ENCODE measurements around the gene RAMACL.

RAMACL gene

DNA sequence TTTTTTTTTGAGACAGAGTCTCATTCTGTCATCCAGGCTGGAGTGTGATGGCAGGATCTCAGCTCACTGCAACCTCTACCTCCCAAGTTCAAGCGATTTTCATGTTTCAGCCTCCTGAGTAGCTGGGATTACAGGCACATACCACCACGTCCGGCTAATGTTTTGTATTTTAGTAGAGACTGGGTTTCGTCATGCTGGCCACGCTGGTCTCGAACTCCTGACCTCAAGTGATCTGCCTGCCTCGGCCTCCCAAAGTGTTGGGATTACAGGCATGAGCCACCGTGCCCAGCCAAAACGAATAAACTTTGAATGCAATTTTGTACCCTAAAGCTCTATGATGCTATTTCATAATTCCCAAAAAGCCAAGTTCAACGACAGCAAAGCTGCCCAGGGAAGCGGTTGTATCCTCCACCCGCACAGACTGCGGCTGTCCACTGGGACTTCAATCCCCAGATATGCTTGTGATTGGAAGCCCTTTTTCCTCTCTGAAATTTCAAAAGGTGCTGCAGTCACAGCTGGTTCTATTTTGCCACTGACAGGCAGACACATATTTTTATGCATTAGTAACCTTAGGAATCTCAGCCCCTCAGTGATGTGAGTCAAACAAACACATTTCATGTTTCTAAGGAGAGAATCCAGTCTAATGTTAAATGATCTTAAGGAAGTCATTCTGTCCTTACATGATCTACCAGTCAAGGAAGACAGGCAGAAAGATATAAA, 8.7 kb upstream of the RAMACL start:
- no peaks in the 10 kb centered on the region for H3K36me3 ChIP-seq (ENCODE audit: insufficient read depth, insufficient read length, low read length)
- H3K4me3 ChIP-seq (ENCODE audit: insufficient read length, low read depth): no peak overlapping the region
- H3K9me3 ChIP-seq (ENCODE audit: insufficient read depth, low read length): no peaks in the 10 kb centered on the region
- no peaks in the 10 kb centered on the region for H3K4me1 ChIP-seq (ENCODE audit: insufficient read depth, insufficient read length)
- no peak overlapping the region for H3K9ac ChIP-seq (ENCODE audit: insufficient read length, low read depth)
- DNase-seq (ENCODE audit: low read depth, low spot score): no peak
- no peaks in the 10 kb centered on the region for H3K27me3 ChIP-seq (ENCODE audit: insufficient read depth, insufficient read length)
- no peak for TF ChIP-seq ZNF274 (IDR thresholded peaks at IDR 0.05; ENCODE audit: low read depth, low read length)
- TF ChIP-seq YY1 (IDR thresholded peaks at IDR 0.05; ENCODE audit: insufficient read depth, insufficient read length): no peak
- TF ChIP-seq SUZ12 (IDR thresholded peaks at IDR 0.05; ENCODE audit: extremely low read depth, insufficient read depth, insufficient read length): no peak

DNA sequence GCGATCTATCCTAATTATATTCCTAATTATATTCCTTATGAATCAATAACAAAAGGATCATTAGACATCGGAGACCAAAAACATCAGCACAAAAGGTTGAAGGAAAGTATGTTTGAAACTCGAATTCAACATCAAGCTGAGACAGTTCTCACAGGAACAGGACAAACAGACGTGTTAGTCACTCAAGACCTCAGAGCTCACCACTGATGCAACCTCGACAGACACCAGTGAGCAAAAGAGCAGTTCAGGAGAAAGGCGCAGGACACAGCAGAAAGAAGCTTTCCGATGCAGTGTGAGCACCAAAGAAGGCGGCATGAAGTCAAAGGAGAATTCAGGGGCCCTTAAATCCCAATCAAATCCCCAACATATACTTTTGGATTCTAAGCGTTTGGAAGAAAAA, 6.3 kb upstream of the RAMACL start:
- no peak overlapping the region for H3K4me3 ChIP-seq (ENCODE audit: insufficient read length, low read depth)
- no peak overlapping the region for H3K9ac ChIP-seq (ENCODE audit: insufficient read length, low read depth)
- H3K9me3 ChIP-seq (ENCODE audit: insufficient read depth, low read length): no peaks in the 10 kb centered on the region
- H3K36me3 ChIP-seq (ENCODE audit: insufficient read depth, insufficient read length, low read length): no peaks in the 10 kb centered on the region
- no peaks in the 10 kb centered on the region for H3K27me3 ChIP-seq (ENCODE audit: insufficient read depth, insufficient read length)
- DNase-seq (ENCODE audit: low read depth, low spot score): no peak
- TF ChIP-seq YY1 (IDR thresholded peaks at IDR 0.05; ENCODE audit: insufficient read depth, insufficient read length) (no peak), SUZ12 (IDR thresholded peaks at IDR 0.05; ENCODE audit: extremely low read depth, insufficient read depth, insufficient read length) (no peak), ZNF274 (IDR thresholded peaks at IDR 0.05; ENCODE audit: low read depth, low read length) (no peak)
- H3K4me1 ChIP-seq (ENCODE audit: insufficient read depth, insufficient read length): no peaks in the 10 kb centered on the region

DNA sequence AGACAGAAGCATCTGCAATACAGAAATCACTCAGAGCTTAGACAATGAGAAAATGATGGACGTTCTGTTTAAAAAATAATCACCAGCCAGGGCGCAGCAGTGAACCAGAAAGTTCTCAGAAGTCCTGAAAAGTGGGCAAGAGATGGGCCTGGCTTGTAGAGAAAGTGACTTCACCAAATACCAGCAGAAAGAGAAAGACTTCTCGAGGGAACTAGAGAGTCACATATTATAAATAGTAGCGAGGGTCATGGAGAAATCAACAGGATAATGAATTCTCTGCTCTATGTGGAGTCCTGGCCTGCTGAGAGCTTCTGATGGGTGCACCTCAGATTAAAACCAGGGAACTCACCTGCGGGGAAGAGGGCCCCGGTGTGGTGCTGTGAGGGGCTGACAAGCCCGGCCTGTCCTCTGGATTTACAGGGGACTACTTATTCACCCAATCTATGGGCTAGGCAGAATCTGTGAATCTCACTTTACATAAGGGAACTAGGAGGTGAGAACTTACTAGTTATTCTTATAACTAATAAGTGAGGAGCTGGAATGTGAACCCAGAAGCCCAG, 5.6 kb upstream of the RAMACL start:
- no peaks in the 10 kb centered on the region for H3K27me3 ChIP-seq (ENCODE audit: insufficient read depth, insufficient read length)
- H3K9me3 ChIP-seq (ENCODE audit: insufficient read depth, low read length): no peaks in the 10 kb centered on the region
- H3K4me1 ChIP-seq (ENCODE audit: insufficient read depth, insufficient read length): no peaks in the 10 kb centered on the region
- DNase-seq (ENCODE audit: low read depth, low spot score): no peak
- H3K4me3 ChIP-seq (ENCODE audit: insufficient read length, low read depth): no peak overlapping the region
- no peaks in the 10 kb centered on the region for H3K36me3 ChIP-seq (ENCODE audit: insufficient read depth, insufficient read length, low read length)
- H3K9ac ChIP-seq (ENCODE audit: insufficient read length, low read depth): no peak overlapping the region
- TF ChIP-seq YY1 (IDR thresholded peaks at IDR 0.05; ENCODE audit: insufficient read depth, insufficient read length) (no peak), ZNF274 (IDR thresholded peaks at IDR 0.05; ENCODE audit: low read depth, low read length) (no peak), SUZ12 (IDR thresholded peaks at IDR 0.05; ENCODE audit: extremely low read depth, insufficient read depth, insufficient read length) (no peak)

DNA sequence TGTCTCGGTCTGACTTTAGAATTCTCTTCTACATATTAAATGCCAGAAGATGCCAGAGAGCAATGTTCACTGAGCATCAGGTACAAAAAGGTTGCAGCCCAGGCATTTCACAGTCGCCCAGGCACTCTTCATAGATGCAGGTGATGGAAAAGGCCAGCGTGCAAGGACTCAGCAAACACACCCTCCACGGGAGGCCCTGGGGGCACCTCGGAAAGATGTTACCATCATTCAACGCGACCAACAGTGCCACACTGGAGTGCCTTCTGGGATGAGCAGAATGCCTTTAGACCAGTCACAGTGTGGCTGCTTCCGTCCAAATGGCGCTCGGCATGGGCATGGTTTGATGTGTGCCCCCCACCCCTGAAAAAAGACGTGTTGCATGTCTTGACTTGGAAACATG, 4.5 kb upstream of the RAMACL start:
- no peaks in the 10 kb centered on the region for H3K36me3 ChIP-seq (ENCODE audit: insufficient read depth, insufficient read length, low read length)
- no peak overlapping the region for H3K9ac ChIP-seq (ENCODE audit: insufficient read length, low read depth)
- H3K27me3 ChIP-seq (ENCODE audit: insufficient read depth, insufficient read length): no peaks in the 10 kb centered on the region
- TF ChIP-seq ZNF274 (IDR thresholded peaks at IDR 0.05; ENCODE audit: low read depth, low read length) (no peak), YY1 (IDR thresholded peaks at IDR 0.05; ENCODE audit: insufficient read depth, insufficient read length) (no peak), SUZ12 (IDR thresholded peaks at IDR 0.05; ENCODE audit: extremely low read depth, insufficient read depth, insufficient read length) (no peak)
- no peak for DNase-seq (ENCODE audit: low read depth, low spot score)
- no peaks in the 10 kb centered on the region for H3K9me3 ChIP-seq (ENCODE audit: insufficient read depth, low read length)
- no peak overlapping the region for H3K4me3 ChIP-seq (ENCODE audit: insufficient read length, low read depth)
- H3K4me1 ChIP-seq (ENCODE audit: insufficient read depth, insufficient read length): no peaks in the 10 kb centered on the region

DNA sequence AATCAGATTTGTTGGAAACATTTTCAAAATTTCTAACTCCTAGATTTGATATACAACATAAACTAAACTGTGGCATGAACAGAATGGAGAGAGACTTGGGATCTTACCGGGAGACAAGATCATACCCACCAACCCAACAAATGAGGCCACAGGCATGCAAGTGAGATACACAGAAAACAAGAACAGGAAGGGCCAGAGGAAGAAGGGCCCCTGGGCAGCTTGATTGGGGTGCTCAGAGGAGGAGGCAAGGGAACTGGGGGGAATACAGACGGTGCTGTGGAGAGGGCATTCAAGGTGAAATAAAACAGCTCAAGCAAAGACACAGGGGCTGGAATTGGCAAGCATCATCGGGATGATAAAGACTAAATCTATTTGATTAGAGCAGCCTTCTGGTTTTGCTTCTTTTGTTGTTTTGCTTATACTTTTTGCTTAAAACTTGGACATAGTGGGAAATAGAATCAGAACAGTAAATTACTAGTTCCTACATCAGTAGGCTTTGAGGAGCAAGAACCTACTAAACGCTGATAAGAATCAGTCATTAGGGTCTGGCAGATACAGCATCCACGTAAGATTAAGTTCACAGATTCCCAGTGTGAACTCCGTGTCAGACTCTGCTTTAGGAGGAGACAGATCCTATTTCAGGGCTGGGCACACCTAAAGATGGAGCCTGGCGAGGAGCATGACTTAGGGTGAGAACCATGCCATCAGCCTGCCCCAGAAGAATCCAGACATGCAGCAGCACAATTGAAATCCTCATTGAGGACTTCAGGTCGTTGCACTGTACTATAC, 3.5 kb upstream of the RAMACL start:
- TF ChIP-seq YY1 (IDR thresholded peaks at IDR 0.05; ENCODE audit: insufficient read depth, insufficient read length): no peak
- no peak for TF ChIP-seq SUZ12 (IDR thresholded peaks at IDR 0.05; ENCODE audit: extremely low read depth, insufficient read depth, insufficient read length)
- no peak for TF ChIP-seq ZNF274 (IDR thresholded peaks at IDR 0.05; ENCODE audit: low read depth, low read length)
- no peaks in the 10 kb centered on the region for H3K9me3 ChIP-seq (ENCODE audit: insufficient read depth, low read length)
- no peak overlapping the region for H3K4me3 ChIP-seq (ENCODE audit: insufficient read length, low read depth)
- H3K4me1 ChIP-seq (ENCODE audit: insufficient read depth, insufficient read length): no peaks in the 10 kb centered on the region
- H3K27me3 ChIP-seq (ENCODE audit: insufficient read depth, insufficient read length): no peaks in the 10 kb centered on the region
- no peak for DNase-seq (ENCODE audit: low read depth, low spot score)
- H3K9ac ChIP-seq (ENCODE audit: insufficient read length, low read depth): no peak overlapping the region
- H3K36me3 ChIP-seq (ENCODE audit: insufficient read depth, insufficient read length, low read length): no peaks in the 10 kb centered on the region

DNA sequence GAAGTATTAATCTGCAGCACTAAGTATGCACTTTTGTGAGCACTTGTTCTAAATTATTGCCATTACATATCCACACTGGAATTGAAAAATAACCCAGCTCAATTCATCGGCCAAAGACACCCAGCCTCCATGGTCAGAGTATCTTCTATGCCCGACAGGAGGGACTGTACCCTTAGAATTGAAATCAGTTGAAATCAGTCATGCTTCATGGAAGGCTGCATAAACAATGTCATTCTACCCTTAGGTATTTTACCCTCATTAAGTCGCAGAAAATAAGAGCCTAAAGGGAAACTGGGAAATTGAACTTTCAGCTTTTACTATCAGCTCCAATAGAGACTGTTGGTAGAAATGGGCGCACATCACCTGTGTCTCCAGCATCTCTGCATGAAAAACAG, 2.9 kb upstream of the RAMACL start:
- H3K9ac ChIP-seq (ENCODE audit: insufficient read length, low read depth): no peak overlapping the region
- TF ChIP-seq ZNF274 (IDR thresholded peaks at IDR 0.05; ENCODE audit: low read depth, low read length) (no peak), SUZ12 (IDR thresholded peaks at IDR 0.05; ENCODE audit: extremely low read depth, insufficient read depth, insufficient read length) (no peak), YY1 (IDR thresholded peaks at IDR 0.05; ENCODE audit: insufficient read depth, insufficient read length) (no peak)
- no peak overlapping the region for H3K4me3 ChIP-seq (ENCODE audit: insufficient read length, low read depth)
- no peaks in the 10 kb centered on the region for H3K36me3 ChIP-seq (ENCODE audit: insufficient read depth, insufficient read length, low read length)
- no peaks in the 10 kb centered on the region for H3K4me1 ChIP-seq (ENCODE audit: insufficient read depth, insufficient read length)
- no peaks in the 10 kb centered on the region for H3K9me3 ChIP-seq (ENCODE audit: insufficient read depth, low read length)
- no peaks in the 10 kb centered on the region for H3K27me3 ChIP-seq (ENCODE audit: insufficient read depth, insufficient read length)
- DNase-seq (ENCODE audit: low read depth, low spot score): no peak

DNA sequence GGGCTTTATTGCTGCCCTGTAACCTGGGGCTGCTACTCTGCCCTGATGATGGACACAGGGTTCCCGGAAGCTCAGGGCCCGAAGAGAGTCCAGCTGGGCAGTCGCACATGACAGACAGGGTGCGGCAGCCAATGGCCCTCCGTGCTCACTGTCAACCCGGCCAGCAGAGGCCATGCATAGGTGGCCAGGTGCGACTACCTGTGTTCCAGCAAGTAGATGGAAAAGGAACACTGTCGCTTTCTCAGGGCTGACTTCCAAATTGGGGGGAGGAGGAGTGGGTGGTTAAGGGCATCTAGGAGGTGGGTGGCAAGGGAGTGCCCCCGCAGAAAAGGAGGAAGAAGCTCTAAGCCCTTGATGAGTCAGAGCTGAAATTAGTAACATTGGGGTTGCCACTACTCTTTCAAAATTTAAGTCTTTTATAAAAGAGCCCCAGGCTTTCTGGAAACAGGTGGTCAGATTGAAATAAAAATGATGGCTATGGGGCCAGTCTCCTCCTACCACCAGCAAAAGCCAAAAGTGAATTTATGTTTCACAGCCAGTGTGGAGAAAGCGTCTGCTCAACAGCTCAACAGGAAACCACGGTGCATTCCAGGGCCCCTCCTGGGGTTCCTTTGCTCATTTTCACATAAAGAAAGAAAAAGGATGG, 2.3 kb upstream of the RAMACL start:
- Histone ChIP-seq H3K4me1 (ENCODE audit: insufficient read depth, insufficient read length) (no peaks in the 10 kb centered on the region), H3K4me3 (ENCODE audit: insufficient read length, low read depth) (no peak overlapping the region), H3K9me3 (ENCODE audit: insufficient read depth, low read length) (no peaks in the 10 kb centered on the region), H3K36me3 (ENCODE audit: insufficient read depth, insufficient read length, low read length) (no peaks in the 10 kb centered on the region), H3K27me3 (ENCODE audit: insufficient read depth, insufficient read length) (no peaks in the 10 kb centered on the region), H3K9ac (ENCODE audit: insufficient read length, low read depth) (no peak overlapping the region)
- no peak for DNase-seq (ENCODE audit: low read depth, low spot score)
- TF ChIP-seq YY1 (IDR thresholded peaks at IDR 0.05; ENCODE audit: insufficient read depth, insufficient read length) (no peak), ZNF274 (IDR thresholded peaks at IDR 0.05; ENCODE audit: low read depth, low read length) (no peak), SUZ12 (IDR thresholded peaks at IDR 0.05; ENCODE audit: extremely low read depth, insufficient read depth, insufficient read length) (no peak)

Measured in NT2/D1 (cell line).